GM21447 (cell line): ENCODE measurements around the gene PSKH1.
"Not testable (repeated sequence)": the region's sequence is repeated elsewhere in the genome, so short reads cannot be mapped to it uniquely, and the experiment has no call there.

Experiments used
- ATAC-seq: cut with Tn5 transposase; IDR thresholded peaks from one replicate; pipeline ENCODE4 v1.9.1; 2021; ENCODE audit not compliant: unreplicated experiment

Gene PSKH1

GRCh38 chr16:67892899-67893742 is at the start of gene PSKH1:
Gene PSKH1, plus strand, starts transcription at chr16:67893254. Its CDS starts 15,496 bp downstream, at chr16:67908750.
- ATAC-seq: peak; percentile 91

- ATAC-seq: no peak
Observed at GRCh38 chr16:67843343-67843765, 49.7 kb upstream of the PSKH1 start.

- ATAC-seq: no peak
Observed at GRCh38 chr16:67844497-67844896, 48.6 kb upstream of the PSKH1 start.

GRCh38 chr16:67845291-67846062 is 47.6 kb upstream of the PSKH1 start:
- no peak for ATAC-seq

GRCh38 chr16:67846063-67846319 is 47.1 kb upstream of the PSKH1 start:
- no peak for ATAC-seq

GRCh38 chr16:67846320-67847063 is 46.6 kb upstream of the PSKH1 start, which contains the start of gene NUTF2:
Gene NUTF2, plus strand, starts transcription at chr16:67846933. Its CDS starts 18,198 bp downstream, at chr16:67865131.
- ATAC-seq: peak; percentile 60

GRCh38 chr16:67847064-67847861 is 45.8 kb upstream of the PSKH1 start, which contains the start of gene CENPT:
Gene CENPT, minus strand, starts transcription at chr16:67847693. Its CDS starts 13,834 bp downstream, at chr16:67833859.
- ATAC-seq: peak; percentile 33

GRCh38 chr16:67848118-67848517 is 44.9 kb upstream of the PSKH1 start:
- ATAC-seq: no peak

- ATAC-seq: no peak
Observed at GRCh38 chr16:67853670-67854069, 39.4 kb upstream of the PSKH1 start.

- ATAC-seq: no peak
Observed at GRCh38 chr16:67855789-67856188, 37.3 kb upstream of the PSKH1 start.

GRCh38 chr16:67856927-67857546 is 36.0 kb upstream of the PSKH1 start:
- no peak for ATAC-seq

- ATAC-seq: no peak
Observed at GRCh38 chr16:67857547-67858233, 35.4 kb upstream of the PSKH1 start.

GRCh38 chr16:67858500-67858899 is 34.6 kb upstream of the PSKH1 start:
- no peak for ATAC-seq

- ATAC-seq: no peak
Observed at GRCh38 chr16:67860589-67861398, 32.3 kb upstream of the PSKH1 start.

GRCh38 chr16:67861877-67862276 is 31.2 kb upstream of the PSKH1 start:
- no peak for ATAC-seq

- ATAC-seq: no peak
Observed at GRCh38 chr16:67862623-67863583, 30.2 kb upstream of the PSKH1 start.

GRCh38 chr16:67864044-67864443 is 29.0 kb upstream of the PSKH1 start:
- not testable (repeated sequence) for ATAC-seq

GRCh38 chr16:67864594-67864993 is 28.5 kb upstream of the PSKH1 start:
- ATAC-seq: no peak
